IgD-negative memory B cell (primary cell): ENCODE data around the gene ZNF354C. TPM values are rescaled to one million over a fixed set of nuclear protein-coding genes. Genes with fewer than 3 reads are reported as not detected.
A peak's percentile ranks its signal among the peaks of the same experiment; 100 is the strongest.

ENCODE experiments used
- H3K27ac Mint-ChIP-seq, 3 donors: one replicate each; pipeline ENCODE4 v1.8.0; 2020 to 2022; ENCODE audit warnings: mild to moderate bottlenecking in 3 of 3, mixed read lengths in 3 of 3, moderate library complexity in 1 of 3
- H3K27me3 Mint-ChIP-seq: one replicate; pipeline ENCODE4 v1.8.0; 2021; ENCODE audit warnings: mixed read lengths
- H3K36me3 Mint-ChIP-seq: one replicate; pipeline ENCODE4 v1.8.0; 2020; ENCODE audit warnings: mild to moderate bottlenecking, mixed read lengths
- H3K4me1 Mint-ChIP-seq, 3 donors: one replicate each; pipeline ENCODE4 v1.8.0; 2020 to 2022; ENCODE audit warnings: mixed read lengths in 3 of 3, mild to moderate bottlenecking in 1 of 3
- H3K4me3 Mint-ChIP-seq, 4 donors: one replicate each; pipeline ENCODE4 v1.8.0; 2020 to 2022; ENCODE audit warnings: mild to moderate bottlenecking in 4 of 4, mixed read lengths in 4 of 4, moderate library complexity in 3 of 4
- H3K9me3 Mint-ChIP-seq, 3 donors: one replicate each; pipeline ENCODE4 v1.8.0; 2020 to 2021; ENCODE audit warnings: mixed read lengths in 3 of 3, mild to moderate bottlenecking in 1 of 3
- polyA plus RNA-seq: library from polyadenylated mRNA; unstranded; fragments of 300-500 nt; fragmentation: Illumina TruSeq; gene quantifications from one replicate; pipeline ENCODE4 v1.2.3, GENCODE V29; 2021

ZNF354C gene
- 0.41 TPM for polyA plus RNA-seq

DNA sequence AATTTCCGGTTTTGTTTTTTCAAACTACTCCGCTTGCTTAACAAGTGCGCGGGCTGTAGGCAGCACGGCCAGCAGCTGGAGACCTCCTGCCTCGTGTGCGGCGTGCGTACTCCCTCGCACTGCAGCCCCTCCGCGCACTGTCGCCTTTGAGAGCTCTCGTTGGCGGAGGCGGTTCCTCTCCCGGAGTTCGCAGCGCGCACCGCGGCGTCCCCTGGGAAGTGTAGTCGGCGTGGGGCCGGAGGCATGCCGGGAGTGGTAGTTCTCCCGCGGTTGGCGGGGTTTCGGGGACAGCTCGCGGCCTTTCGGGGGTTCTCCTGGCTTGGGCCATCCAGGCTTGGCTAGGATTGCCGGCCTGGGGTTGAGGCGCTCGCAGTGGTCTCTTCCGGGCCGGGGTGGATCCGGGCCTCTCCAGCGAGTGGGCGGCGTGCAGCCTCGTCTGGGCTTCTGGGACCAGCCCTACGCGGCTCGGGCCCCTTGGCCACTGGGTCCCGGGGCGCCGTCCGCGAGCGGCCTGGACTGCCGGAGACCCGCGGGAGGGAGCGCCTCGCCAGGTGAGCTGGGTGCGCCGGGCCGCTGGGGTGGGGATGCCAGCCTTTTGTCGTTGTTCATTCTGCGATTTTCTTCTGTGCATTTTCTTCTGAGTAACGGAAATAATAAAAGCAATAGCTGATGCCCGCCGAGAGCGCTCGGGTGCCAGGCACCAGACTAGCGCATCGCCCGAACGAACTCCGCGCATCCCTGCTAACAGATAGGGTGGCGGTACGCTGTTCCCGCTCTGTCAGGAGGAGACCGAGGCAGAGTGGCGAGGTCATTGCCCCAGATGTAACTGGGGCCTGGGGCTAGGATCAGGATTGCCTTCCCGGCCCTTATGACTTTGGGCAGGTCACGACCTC, at the start of gene ZNF354C:
TSS of gene ZNF354C (plus strand) at position 258 of the 893 bp plus-strand sequence. CDS start 1,696 bp downstream, outside the sequence.
- peaks cover 3 to 12% (median 4%) of the 10 kb centered on the region in 3 donors for H3K4me1 Mint-ChIP-seq
- H3K9me3 Mint-ChIP-seq = peaks cover 9 to 16% (median 16%) of the 10 kb centered on the region in 3 donors
- H3K27ac Mint-ChIP-seq = peak within 1 kb of the TSS in 2 of 3 donors; percentile 7 to 74
- peaks cover 2% of the 10 kb centered on the region for H3K36me3 Mint-ChIP-seq
- peak within 1 kb of the TSS; percentile 92 to 99 (median 96) for H3K4me3 Mint-ChIP-seq
- H3K27me3 Mint-ChIP-seq = no peaks in the 10 kb centered on the region

- Mint-ChIP-seq H3K27ac (peak within 1 kb of the TSS; percentile 79 to 96 (median 81)), H3K36me3 (peaks cover 21% of the 10 kb centered on the region), H3K9me3 (peaks cover 7 to 15% (median 8%) of the 10 kb centered on the region in 3 donors), H3K4me1 (peaks cover 7 to 9% (median 8%) of the 10 kb centered on the region in 3 donors), H3K4me3 (peak within 1 kb of the TSS; percentile 89 to 98 (median 94)), H3K27me3 (no peaks in the 10 kb centered on the region)
Observed at GRCh38 chr5:179023528-179024189, 36.5 kb upstream of the ZNF354C start, which contains the start of gene ZNF879. TSS of gene ZNF879 (plus strand) at chr5:179023804. CDS start at chr5:179025005, 1,201 bp downstream.

DNA sequence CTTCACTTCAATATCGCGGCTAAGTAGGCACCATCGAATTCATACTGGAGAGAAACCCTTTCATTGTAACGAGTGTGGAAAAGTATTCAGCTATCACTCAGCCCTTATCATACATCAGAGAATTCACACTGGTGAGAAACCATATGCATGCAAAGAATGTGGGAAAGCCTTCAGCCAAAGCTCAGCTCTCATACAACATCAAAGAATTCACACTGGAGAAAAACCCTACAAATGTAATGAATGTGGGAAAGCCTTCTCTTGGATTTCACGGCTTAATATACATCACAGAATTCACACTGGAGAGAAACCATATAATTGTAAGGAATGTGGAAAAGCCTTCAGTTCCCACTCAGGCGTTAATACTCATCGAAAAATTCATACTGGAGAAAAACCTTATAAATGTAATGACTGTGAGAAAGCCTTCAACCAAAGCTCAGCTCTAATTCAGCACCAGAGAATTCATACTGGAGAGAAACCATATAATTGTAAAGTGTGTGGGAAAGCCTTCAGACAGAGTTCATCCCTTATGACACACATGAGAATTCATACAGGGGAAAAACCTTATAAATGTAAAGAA, 27.1 kb upstream of the ZNF354C start:
- Mint-ChIP-seq H3K27ac (no peak overlapping the region), H3K36me3 (peaks cover 32% of the 10 kb centered on the region), H3K4me1 (peaks cover 0 to 3% (median 0%) of the 10 kb centered on the region in 3 donors), H3K27me3 (no peaks in the 10 kb centered on the region), H3K9me3 (peaks cover 35 to 62% (median 36%) of the 10 kb centered on the region in 3 donors), H3K4me3 (no peak overlapping the region)

- H3K27me3 Mint-ChIP-seq = no peaks in the 10 kb centered on the region
- H3K4me1 Mint-ChIP-seq = no peaks in the 10 kb centered on the region
- H3K9me3 Mint-ChIP-seq = peaks cover 3 to 34% (median 24%) of the 10 kb centered on the region in 3 donors
- no peak overlapping the region for H3K27ac Mint-ChIP-seq
- no peak overlapping the region for H3K4me3 Mint-ChIP-seq
- H3K36me3 Mint-ChIP-seq = peaks cover 7% of the 10 kb centered on the region
Observed at GRCh38 chr5:179044765-179045164, 15.4 kb upstream of the ZNF354C start.

GRCh38 chr5:179051784-179052183, 8.4 kb upstream of the ZNF354C start:
- Mint-ChIP-seq H3K36me3 (peaks cover 2% of the 10 kb centered on the region), H3K4me1 (no peaks in the 10 kb centered on the region)

DNA sequence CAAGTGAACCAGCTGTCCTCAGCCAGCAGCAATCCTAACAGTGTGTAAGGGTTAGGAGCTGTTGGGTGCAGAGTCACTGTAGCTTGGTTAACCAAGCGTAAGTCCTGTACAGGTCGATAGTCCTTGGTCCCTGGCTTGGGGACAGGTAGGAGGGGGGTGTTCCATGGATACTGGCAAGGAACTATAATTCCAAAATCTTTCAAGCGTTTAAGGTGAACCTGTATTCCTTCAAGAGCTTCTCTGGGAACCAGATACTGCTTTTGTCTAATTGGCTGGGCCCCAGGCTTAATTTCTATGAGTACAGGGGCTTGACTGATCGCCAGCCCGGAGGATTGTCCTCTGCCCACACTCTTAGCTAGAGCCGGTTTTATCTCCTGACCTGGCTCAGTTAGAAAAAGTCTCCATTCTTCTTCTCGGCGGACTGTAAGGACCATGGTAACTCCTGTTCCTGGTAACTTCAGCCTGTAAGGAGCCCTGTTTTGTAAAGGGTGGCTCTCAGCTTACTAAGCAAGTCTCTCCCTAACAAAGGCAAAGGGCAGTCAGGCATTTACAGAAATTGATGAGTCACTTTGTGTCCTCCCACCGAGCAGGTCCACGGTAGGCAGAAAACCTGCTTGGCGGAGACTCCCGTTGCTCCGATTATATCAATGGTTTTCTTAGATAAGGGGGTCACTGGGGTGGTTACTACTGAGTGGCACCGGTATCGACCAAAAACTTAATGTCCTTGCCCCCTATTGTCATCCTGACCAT, 6.0 kb upstream of the ZNF354C start:
- H3K27me3 Mint-ChIP-seq = peaks cover 4% of the 10 kb centered on the region
- H3K4me3 Mint-ChIP-seq = no peak overlapping the region
- no peak overlapping the region for H3K27ac Mint-ChIP-seq
- H3K9me3 Mint-ChIP-seq = peaks cover 7 to 15% (median 14%) of the 10 kb centered on the region in 3 donors
- no peaks in the 10 kb centered on the region for H3K36me3 Mint-ChIP-seq
- H3K4me1 Mint-ChIP-seq = no peaks in the 10 kb centered on the region

More at GRCh38 chr5:179051784-179052183, 8.4 kb upstream of the ZNF354C start:
- no peak overlapping the region for H3K27ac Mint-ChIP-seq
- H3K27me3 Mint-ChIP-seq = peaks cover 4% of the 10 kb centered on the region
- no peak overlapping the region for H3K4me3 Mint-ChIP-seq
- H3K9me3 Mint-ChIP-seq = peaks cover 7 to 21% (median 12%) of the 10 kb centered on the region in 3 donors

DNA sequence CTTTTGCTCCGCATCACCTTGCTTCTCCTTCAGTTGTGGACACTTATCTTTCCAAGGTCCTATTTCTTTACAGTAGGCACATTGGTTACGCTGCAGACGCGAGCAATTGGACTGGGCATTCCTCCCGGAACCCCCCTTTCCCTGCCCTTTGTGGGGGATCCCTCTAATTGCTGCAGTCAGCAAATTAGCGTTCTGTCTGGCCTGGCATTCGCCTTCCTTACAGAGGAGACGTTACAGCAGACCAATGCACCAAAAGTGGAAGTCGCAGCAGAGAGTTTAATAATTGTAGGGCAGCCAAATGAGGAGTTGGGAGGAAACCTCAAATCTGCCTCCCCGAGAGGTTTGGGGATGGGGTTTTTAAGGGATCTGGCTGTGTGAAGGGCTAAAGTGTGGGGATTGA, 5.3 kb upstream of the ZNF354C start:
- Mint-ChIP-seq H3K27ac (no peak overlapping the region), H3K4me3 (no peak overlapping the region), H3K27me3 (peaks cover 4% of the 10 kb centered on the region), H3K36me3 (no peaks in the 10 kb centered on the region), H3K9me3 (peaks cover 10 to 16% (median 16%) of the 10 kb centered on the region in 3 donors), H3K4me1 (peaks cover 0 to 3% (median under 1%) of the 10 kb centered on the region in 3 donors)

- peaks cover 4% of the 10 kb centered on the region for H3K27me3 Mint-ChIP-seq
- no peak overlapping the region for H3K27ac Mint-ChIP-seq
- peak overlapping the region in 1 of 4 donors; percentile 45 for H3K4me3 Mint-ChIP-seq
- H3K9me3 Mint-ChIP-seq = peaks cover 8 to 19% (median 13%) of the 10 kb centered on the region in 3 donors
- H3K36me3 Mint-ChIP-seq = no peaks in the 10 kb centered on the region
- H3K4me1 Mint-ChIP-seq = peaks cover 0 to 5% (median 3%) of the 10 kb centered on the region in 3 donors
Observed at GRCh38 chr5:179055436-179055835, 4.7 kb upstream of the ZNF354C start.

GRCh38 chr5:179055841-179056240, 4.3 kb upstream of the ZNF354C start:
- peaks cover 0 to 5% (median 3%) of the 10 kb centered on the region in 3 donors for H3K4me1 Mint-ChIP-seq
- peaks cover 5 to 19% (median 11%) of the 10 kb centered on the region in 3 donors for H3K9me3 Mint-ChIP-seq
- no peaks in the 10 kb centered on the region for H3K36me3 Mint-ChIP-seq
- H3K27ac Mint-ChIP-seq = no peak overlapping the region
- peaks cover 4% of the 10 kb centered on the region for H3K27me3 Mint-ChIP-seq
- peak overlapping the region in 1 of 4 donors; percentile 45 for H3K4me3 Mint-ChIP-seq

- H3K36me3 Mint-ChIP-seq = peaks cover 7% of the 10 kb centered on the region
- H3K4me3 Mint-ChIP-seq = peak overlapping the region; percentile 92 to 99 (median 96)
- H3K27me3 Mint-ChIP-seq = no peaks in the 10 kb centered on the region
- no peak overlapping the region for H3K27ac Mint-ChIP-seq
- H3K9me3 Mint-ChIP-seq = peaks cover 12 to 20% (median 19%) of the 10 kb centered on the region in 3 donors
- peaks cover 3 to 12% (median 4%) of the 10 kb centered on the region in 3 donors for H3K4me1 Mint-ChIP-seq
Observed at GRCh38 chr5:179061025-179061424, 852 bp downstream of the ZNF354C start.

- peaks cover 15 to 33% (median 23%) of the 10 kb centered on the region in 3 donors for H3K9me3 Mint-ChIP-seq
- H3K4me3 Mint-ChIP-seq = peak overlapping the region in 1 of 4 donors; percentile 38
- H3K27ac Mint-ChIP-seq = peak overlapping the region in 1 of 3 donors; percentile 91
- H3K36me3 Mint-ChIP-seq = peaks cover 20% of the 10 kb centered on the region
- peaks cover 4 to 6% (median 6%) of the 10 kb centered on the region in 3 donors for H3K4me1 Mint-ChIP-seq
- H3K27me3 Mint-ChIP-seq = no peaks in the 10 kb centered on the region
Observed at GRCh38 chr5:179065703-179066102, 5.5 kb downstream of the ZNF354C start.

DNA sequence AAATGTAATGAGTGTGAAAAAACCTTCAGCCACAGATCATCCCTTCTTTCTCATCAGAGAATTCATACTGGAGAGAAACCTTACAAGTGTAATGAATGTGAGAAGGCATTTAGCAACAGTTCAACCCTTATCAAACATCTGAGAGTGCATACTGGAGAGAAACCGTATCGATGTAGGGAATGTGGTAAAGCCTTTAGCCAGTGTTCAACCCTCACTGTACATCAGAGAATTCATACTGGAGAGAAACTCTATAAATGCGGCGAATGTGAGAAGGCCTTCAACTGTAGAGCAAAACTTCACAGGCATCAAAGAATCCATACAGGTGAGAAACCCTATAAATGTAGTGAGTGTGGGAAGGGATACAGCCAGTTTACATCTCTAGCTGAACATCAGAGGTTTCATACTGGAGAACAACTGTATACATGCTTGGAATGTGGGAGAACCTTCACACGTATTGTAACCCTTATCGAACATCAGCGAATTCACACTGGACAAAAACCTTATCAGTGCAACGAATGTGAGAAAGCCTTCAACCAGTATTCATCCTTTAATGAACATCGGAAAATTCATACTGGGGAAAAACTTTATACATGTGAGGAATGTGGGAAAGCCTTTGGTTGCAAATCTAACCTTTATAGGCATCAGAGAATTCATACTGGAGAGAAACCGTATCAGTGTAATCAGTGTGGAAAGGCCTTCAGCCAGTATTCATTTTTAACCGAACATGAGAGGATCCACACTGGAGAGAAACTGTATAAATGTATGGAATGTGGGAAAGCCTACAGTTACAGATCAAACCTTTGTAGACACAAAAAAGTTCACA, 19.2 kb downstream of the ZNF354C start:
- Mint-ChIP-seq H3K4me1 (peaks cover 0 to 5% (median 0%) of the 10 kb centered on the region in 3 donors), H3K9me3 (peaks cover 22 to 61% (median 52%) of the 10 kb centered on the region in 3 donors), H3K36me3 (peaks cover 24% of the 10 kb centered on the region), H3K4me3 (no peak overlapping the region), H3K27me3 (no peaks in the 10 kb centered on the region), H3K27ac (no peak overlapping the region)

DNA sequence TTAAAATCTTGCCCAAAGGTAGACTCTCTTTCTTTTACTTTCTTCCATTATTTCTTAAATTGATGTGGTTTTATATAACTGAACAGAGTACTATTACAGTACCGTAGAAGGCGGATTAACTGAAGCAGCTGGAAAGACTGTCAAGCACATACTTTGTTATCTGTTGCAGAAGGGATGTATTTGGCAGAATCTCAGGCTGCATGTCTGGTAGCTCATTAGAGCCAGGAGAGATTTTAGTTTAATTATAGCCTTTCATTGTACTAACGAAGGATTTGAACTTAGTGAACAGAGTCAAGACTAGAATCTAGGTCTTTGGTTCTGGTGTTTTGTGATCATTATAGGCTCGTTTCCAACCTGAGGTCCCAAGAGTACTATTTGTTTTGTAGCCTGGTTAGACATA, 20.6 kb downstream of the ZNF354C start:
- Mint-ChIP-seq H3K36me3 (peaks cover 18% of the 10 kb centered on the region), H3K27me3 (no peaks in the 10 kb centered on the region), H3K4me1 (peaks cover 0 to 5% (median 2%) of the 10 kb centered on the region in 3 donors), H3K9me3 (peaks cover 20 to 63% (median 49%) of the 10 kb centered on the region in 3 donors), H3K27ac (no peak overlapping the region), H3K4me3 (no peak overlapping the region)
